Fibroblast of gingiva (primary cell): ENCODE results near the gene ZNF580.

Experiments
- DNase-seq: peaks from one replicate; pipeline ENCODE4 v3.0.0-alpha.2; 2011; ENCODE audit warnings: low read depth

The ZNF580 gene

DNA sequence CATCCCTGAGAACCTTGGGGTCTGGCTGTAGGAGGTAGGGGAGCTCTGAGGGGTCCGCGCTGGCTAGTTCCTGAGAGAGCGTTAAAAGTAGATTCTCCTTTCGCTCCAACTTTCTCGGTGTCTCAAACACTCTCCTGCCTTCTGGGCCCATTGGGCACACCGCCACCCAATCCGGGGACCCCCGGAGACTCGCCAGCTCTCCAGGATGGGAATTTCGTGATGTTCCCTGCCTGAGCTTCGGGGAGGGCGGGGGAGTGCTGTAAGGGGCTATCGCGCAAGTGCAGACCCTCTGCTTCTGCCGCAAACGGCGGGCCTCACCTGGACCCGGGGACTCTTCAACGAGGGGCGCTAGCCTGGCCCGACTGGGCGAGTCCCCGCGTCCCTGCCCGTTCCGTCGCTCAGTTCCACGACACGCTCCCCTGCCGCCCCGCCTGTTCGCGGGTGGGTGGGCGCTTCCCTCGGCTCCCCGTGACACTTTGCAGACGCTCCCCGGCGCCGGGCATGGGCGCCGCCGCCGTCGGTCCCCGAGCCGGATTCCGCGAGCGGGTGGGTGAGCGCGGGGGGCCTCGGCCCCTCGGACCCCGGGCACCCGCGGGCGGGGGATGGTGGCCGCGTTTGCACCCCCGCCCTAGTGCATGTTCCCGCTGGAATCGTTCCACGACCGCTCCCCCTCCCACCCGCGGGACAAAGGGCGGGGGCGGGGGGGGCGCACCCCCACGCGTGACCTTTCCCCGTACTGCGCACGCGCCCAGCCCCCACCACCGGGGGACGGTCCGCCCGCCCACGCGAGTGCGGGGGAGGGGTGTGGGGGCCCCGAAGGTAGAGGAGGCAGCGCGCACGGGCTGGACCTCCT lies 7.2 kb downstream of the ZNF580 start, which contains the start of gene CCDC106:
Gene CCDC106 (plus strand): TSS at position 481 of the 853 bp plus-strand sequence. CDS start 835 bp downstream, outside the sequence.
- peak; percentile 79 for DNase-seq

DNA sequence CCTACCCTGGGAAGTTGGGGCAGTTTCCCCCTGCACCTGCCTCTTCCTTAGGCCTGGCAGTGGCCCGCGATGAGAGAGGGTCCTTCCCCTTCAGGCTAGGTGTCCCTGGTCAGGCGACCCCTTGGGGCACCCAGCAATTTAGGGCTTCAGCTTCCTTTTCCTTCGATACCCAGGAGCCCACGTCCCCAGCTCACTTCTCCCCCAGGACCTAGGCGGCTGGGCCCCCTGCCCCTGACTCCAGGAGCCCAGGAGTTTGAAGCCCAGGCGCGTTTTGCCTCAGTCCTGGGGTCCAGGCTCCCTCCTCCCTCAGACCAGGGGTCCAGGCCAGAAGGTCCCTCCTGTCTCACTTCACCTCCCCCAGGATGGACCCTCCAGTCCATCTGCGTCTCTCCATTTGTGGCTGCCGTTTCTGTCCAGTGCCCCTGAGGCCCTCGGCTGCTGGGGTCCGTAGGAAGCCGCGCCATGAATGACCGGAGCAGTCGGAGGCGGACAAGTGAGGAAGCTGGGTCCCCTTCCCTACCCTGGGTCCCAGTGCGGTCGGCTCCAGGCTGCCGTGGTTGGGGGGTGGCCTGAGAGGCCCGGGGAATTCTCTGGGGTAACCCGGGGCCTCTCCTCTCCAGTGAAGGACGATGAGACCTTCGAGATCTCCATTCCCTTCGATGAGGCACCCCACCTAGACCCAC lies 7.9 kb downstream of the ZNF580 start:
- no peak for DNase-seq

DNA sequence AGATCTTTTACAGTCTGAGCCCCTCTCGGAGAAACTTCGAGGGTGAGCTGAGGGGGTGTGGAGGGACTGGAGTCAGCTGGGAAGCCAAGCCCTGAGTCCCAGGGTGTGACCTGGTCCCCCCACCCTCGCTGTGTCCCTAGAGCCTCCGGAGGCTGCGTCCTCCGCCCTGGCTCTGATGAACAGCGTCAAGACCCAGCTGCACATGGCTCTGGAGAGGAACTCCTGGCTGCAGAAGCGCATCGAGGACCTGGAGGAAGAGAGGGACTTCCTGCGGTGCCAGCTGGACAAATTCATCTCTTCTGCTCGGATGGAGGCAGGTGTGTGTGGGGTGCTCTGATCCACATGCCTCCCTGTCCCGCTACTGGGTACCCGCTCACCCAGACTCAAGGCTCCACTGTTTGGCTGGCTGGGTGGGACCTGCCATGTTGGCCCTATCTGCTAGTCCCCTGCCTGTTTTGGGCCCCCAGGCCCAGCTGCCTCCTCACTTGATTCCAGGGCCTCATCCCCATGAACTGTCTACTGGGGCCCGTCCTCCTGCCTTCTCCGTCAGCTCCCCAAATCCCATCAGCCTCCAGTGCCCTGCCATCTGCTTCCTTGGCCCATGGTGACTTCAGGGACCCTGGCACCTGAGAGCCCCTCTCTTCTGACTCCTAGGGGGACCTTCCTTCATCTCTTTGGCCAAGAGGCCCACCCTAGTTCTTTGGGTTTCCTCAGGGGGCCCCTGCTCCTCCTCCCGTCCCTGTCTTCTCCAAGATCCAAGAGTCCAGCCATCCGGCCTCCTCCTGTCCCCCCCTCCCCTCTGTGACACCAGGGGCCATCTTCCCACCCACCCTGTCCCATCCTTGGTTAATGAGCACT lies 8.7 kb downstream of the ZNF580 start:
- DNase-seq = no peak

GRCh38 chr19:55650126-55650557 lies 9.3 kb downstream of the ZNF580 start:
- no peak for DNase-seq

GRCh38 chr19:55650602-55651230 lies 9.9 kb downstream of the ZNF580 start:
- DNase-seq = no peak

DNA sequence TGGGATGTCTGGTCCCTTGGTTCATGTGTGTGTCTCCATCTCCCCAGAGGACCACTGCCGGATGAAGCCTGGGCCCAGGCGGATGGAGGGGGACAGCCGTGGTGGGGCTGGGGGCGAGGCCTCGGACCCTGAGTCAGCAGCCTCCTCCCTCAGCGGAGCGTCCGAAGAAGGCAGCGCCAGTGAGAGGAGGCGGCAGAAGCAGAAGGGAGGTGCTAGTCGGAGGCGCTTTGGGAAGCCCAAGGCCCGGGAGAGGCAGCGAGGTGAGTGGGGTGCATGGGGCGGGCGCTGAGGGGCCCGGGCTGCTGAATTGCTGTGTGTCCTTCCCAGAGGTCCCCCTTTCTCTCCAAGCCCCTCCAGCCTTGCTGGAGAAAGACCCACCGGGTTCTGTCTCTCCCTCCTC lies 10.4 kb downstream of the ZNF580 start:
- DNase-seq = no peak

DNA sequence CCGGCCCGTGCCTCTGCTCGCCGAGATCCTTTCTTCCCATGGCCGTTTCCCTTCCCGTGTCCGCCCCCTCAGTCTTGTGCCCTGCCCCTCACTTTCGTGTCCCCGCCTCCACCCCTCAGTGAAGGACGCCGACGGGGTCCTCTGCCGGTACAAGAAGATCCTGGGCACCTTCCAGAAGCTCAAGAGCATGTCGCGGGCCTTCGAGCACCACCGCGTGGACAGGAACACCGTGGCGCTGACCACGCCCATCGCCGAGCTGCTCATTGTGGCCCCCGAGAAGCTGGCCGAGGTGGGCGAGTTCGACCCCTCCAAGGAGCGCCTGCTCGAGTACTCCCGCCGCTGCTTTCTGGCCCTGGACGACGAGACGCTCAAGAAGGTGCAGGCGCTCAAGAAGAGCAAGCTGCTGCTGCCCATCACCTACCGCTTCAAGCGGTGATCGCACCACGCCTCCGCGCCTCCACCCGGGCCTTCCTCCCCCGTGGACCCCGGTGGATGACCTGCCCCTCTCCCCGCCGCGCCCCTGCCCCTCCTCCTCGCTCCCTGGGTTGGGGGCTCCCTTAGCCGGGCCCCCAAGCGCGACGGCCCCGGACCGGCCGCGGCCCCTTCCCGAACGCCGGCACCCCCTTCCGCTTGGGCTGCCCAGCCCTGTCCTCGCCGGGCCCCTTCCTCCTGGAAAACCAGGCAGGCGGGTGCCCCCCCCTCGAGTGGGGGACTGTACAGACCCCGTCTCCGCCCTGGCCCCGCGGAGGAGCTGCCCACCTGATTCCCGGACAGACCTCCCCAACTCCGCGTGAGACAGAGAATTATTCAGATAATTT lies 11.7 kb downstream of the ZNF580 start:
- DNase-seq = no peak

DNA sequence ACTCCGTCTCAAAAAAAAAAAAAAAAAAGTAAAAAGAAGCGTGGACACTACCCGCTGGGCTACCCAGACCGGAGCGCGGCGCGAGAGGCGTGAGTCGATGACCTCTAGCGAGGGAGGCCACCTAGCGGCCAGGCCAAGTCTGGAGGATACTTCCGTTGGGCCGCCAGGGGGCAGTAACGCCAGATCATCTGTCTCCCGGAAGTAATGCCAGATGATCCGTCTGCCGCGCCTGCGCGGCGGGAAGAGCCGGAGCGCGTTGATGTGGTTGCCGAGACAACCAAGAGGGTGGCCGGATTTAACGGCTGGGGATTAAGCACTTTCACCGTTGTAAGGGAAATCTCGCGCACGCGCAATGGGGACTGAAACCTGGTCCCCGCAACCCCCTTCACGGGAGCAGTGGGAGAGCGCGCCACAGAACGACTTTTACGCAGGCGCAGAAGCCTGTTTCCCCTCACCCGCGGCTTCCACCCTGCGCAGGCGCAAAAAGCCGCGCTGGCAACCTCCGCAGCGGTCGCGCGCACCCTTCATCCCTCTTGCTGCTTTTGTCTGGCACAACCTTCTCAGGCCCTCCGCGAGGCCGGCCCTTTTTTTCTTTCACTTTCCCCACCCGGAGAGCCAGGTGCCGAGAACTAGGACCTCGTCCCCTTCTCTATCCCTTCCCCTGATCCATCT lies 13.0 kb downstream of the ZNF580 start:
- peak; percentile 98 for DNase-seq

GRCh38 chr19:55654323-55654867 lies 13.6 kb downstream of the ZNF580 start:
- peak; percentile 98 for DNase-seq

DNA sequence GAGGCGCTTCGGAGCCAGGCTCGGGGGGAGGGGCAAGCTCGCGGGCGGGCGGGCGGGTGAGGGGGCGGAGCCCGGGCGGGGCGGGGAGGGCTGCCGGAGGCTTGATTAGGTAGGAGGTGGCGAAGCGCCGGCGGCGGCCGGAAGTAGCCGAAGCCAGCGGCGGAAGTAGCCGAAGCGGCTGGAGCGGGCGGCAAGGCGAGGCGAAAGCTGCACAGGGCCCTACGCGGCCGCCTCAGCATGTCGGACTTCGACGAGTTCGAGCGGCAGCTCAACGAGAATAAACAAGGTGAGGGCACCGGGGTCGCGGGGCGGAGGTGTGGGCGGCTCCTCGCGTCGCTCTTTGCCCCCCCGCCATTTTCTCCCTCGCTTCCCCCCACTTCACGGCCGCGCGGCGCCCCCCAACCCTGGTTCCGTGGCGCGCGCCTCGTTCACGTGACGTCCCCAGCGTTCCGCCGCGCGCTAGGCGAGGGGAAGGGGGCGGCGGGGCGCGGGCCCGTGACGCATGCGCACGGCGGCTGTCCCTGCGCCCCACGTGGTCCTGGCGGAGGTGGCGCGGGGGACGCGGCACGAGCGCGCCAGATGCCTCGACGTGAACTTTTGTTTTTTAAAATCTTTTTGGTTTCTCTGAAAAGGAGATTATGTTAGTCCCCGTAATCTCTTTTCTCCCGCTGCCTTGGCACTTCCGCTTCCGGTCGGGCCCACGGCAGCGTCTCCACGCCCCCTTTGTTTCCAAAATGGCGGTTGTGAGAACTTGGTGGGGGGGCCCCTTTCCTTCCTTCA lies 14.3 kb downstream of the ZNF580 start, which contains the start of gene U2AF2:
Gene U2AF2 (plus strand): TSS at position 168 of the 780 bp plus-strand sequence. CDS start 70 bp downstream, at position 238.
- peak; percentile 89 for DNase-seq

GRCh38 chr19:55655648-55656040 lies 14.8 kb downstream of the ZNF580 start:
- no peak for DNase-seq

- DNase-seq = no peak
These were observed 15.8 kb downstream of the ZNF580 start for GRCh38 chr19:55656552-55656951.

GRCh38 chr19:55656988-55657747 lies 16.4 kb downstream of the ZNF580 start:
- no peak for DNase-seq

GRCh38 chr19:55658846-55659459 lies 18.2 kb downstream of the ZNF580 start:
- DNase-seq = no peak

DNA sequence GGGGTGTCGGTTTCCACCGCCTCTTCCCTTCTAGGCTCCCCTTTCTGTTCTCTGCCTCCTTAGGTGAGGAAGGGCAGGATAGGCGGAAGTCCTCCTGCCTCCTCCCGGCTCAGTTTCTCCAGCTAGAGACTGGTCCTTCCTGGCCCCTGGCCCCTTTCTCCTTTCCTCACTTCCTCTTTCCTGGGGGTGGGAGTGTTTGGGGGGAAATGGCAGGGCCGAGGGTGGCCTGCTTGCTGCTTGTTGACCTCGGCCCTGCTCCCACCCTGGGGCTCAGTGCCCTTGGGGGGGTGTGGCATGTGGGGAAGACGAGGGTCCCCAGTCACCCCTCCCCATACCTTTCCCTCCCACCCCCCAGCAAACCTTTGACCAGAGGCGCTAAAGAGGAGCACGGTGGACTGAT lies 19.0 kb downstream of the ZNF580 start:
- DNase-seq = no peak

- DNase-seq = no peak
These were observed 19.6 kb downstream of the ZNF580 start for GRCh38 chr19:55660404-55660803.

GRCh38 chr19:55660991-55661390 lies 20.2 kb downstream of the ZNF580 start:
- DNase-seq = no peak

DNA sequence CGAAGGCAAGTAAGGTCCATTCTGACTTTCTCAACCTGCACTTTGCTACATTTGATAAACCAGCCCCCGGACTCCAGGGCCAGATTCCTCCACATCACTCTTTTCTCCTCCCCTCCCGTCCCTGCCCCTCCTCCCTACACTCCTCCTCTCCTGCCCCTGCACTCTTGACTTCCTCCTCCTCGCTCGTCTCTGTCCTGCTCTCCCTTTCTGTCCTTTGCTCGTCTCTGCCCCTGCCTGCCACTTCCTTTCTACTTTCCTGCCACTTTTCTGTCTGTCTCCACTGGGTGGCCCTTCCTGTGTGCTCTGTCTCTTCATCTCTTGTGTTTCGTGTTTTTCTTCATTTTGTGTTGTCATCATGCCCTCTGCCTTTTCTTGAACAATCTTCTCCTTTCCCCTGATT lies 21.0 kb downstream of the ZNF580 start:
- DNase-seq = no peak
